NB4 (cell line): Measurements from ENCODE around the gene BTG2.

ENCODE experiments used
- DNase-seq: peaks from one replicate; pipeline ENCODE4 v3.0.0; 2010; ENCODE audit warnings: low read depth
- H3K4me3 ChIP-seq: one replicate; pipeline ENCODE4 v1.5.1; 2011; ENCODE audit warnings: mild to moderate bottlenecking, low read depth, low read length, moderate library complexity
- MYC ChIP-seq: IDR thresholded peaks from 2 replicates; pipeline ENCODE4 v1.6.1; 2011; ENCODE audit warnings: low read depth, low read length
- POLR2A ChIP-seq: IDR thresholded peaks from 2 replicates; pipeline ENCODE4 v1.6.1; 2011; ENCODE audit warnings: mild to moderate bottlenecking; ENCODE audit not compliant: insufficient read length; ENCODE audit errors: extremely low read depth
- TF ChIP-seq, protein P1 (sequence below): IDR thresholded peaks from 2 replicates; pipeline ENCODE4 v1.6.1; 2011; ENCODE audit warnings: low read depth, low read length
- TF ChIP-seq, protein P2 (sequence below): IDR thresholded peaks from one replicate; pipeline ENCODE4 v1.5.1; 2012; ENCODE audit warnings: low read depth, low read length

Gene BTG2

DNA sequence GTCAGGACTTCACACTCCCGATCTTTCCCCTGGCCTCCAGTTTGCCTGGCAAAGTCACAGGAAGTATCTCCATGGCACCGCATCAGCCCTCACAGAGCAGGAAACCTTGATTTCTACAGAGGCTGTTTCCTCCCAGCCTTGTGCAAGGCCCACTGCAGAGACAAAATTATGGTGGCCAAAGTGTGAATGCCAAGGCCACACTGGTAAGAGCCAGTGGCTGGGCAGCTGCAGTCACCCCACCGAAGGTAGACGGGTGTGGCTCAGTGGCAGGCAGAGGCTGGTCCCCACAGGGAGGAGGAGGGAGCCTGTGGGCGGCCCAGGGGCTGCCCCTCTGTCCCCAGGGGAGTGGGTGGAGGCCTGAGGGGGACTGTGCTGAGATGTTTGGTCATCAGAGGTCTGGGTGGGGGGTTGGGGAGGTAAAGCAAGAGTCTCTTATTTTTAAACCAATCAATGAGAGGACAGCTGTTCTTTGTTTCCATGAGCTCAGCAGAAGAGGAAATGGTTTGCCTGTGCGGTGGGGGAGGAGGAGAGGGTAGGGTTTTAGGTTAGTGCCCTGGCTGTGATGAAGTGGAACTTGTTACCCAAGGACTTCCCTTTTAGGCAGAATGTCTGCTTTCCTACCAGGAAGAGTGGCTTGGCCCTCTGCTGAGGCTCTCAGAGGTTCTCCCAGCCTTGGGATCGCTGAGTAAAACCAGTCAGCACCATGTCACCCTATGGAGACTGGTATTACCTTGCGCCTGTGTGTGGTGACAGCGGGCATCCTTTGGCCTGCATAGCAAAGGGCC is 18.0 kb upstream of the BTG2 start:
- no peak for TF ChIP-seq POLR2A
- TF ChIP-seq MYC: no peak
- TF ChIP-seq, protein P1, sequence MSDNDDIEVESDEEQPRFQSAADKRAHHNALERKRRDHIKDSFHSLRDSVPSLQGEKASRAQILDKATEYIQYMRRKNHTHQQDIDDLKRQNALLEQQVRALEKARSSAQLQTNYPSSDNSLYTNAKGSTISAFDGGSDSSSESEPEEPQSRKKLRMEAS: 0 out of 2 replicates have a peak, but pooled peaks have one; percentile 11
- H3K4me3 ChIP-seq: no peak overlapping the region

DNA sequence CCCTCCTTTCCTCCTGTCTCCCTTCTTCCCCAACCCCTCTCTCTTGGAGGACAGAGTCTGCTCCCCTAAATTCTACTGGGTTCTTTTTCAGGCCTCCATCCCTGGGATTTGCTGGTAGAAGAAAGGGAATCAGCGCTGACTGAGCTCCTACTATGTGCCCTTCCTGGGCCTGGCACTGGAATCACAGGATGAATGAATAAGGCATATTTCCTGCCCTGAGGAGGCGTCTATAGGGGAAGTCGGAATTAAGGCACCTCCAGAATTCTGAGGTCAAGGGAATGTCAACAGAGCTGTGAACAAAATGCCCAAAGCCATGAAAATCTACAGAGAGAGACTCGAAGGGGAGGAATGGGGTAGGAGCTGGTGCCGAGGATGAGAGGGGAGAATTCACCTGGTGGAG is 17.4 kb upstream of the BTG2 start:
- TF ChIP-seq, protein P1: no peak
- no peak for TF ChIP-seq MYC
- no peak for TF ChIP-seq POLR2A
- TF ChIP-seq, protein P2, sequence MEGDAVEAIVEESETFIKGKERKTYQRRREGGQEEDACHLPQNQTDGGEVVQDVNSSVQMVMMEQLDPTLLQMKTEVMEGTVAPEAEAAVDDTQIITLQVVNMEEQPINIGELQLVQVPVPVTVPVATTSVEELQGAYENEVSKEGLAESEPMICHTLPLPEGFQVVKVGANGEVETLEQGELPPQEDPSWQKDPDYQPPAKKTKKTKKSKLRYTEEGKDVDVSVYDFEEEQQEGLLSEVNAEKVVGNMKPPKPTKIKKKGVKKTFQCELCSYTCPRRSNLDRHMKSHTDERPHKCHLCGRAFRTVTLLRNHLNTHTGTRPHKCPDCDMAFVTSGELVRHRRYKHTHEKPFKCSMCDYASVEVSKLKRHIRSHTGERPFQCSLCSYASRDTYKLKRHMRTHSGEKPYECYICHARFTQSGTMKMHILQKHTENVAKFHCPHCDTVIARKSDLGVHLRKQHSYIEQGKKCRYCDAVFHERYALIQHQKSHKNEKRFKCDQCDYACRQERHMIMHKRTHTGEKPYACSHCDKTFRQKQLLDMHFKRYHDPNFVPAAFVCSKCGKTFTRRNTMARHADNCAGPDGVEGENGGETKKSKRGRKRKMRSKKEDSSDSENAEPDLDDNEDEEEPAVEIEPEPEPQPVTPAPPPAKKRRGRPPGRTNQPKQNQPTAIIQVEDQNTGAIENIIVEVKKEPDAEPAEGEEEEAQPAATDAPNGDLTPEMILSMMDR: no peak
- no peak overlapping the region for H3K4me3 ChIP-seq
- no peak for DNase-seq

More for the DNA sequence above, 18.0 kb upstream of the BTG2 start:
- DNase-seq: peak; percentile 97

DNA sequence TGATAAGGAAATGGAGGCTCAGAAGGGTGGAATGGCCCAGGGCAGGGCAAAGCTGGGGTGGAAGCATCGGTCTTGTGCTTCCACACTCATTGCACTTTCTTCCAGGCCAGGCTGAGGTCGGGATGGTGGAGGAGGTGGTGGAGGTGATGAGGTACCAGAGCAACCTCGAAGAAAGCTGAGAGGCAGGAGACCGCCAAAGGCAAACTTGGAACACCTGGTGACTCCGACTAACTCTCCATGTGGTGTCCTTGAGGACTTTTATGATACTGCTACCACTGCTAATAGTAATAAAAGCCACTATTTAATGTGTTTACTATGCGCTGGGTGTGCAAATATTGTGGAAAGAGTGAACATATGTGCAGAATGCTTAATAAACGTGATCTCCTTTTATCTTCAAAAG is 16.9 kb upstream of the BTG2 start:
- no peak overlapping the region for H3K4me3 ChIP-seq
- TF ChIP-seq POLR2A (no peak), MYC (no peak)
- TF ChIP-seq, protein P2: no peak
- TF ChIP-seq, protein P1: no peak
- no peak for DNase-seq

DNA sequence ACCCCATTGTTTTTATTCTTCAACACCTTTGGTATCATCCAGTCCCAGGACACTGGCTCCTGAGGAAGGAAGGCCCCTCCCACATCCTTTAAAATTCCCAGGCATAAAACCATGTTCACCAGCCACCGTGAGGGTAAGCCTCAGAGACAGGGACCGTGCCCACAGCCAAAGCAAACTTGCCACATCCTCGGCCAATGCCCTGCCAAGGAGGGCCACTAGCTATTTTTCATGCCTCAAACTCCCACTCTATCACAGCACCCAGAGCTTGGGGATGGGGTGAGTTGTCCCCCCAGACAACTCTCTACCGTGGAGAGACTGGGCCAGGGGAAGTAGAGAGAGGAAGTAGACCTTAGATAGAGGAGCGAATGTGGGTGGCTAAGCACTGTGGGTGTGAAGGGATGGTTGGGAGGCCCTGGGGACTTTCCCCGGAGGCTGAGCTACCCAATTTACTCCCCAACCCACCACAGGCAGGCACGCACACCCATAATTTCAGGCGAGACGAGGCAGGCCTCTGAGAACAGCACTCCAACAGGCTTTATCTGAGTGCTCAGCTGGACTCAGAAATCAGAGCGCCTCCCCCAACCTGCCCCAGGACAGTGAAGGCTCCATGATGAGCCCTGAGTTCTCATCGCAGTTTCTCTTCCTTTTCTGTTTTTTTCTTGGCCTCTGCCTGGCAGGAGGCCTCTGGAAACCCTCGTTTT is 15.9 kb upstream of the BTG2 start:
- peak; percentile 93 for DNase-seq
- TF ChIP-seq, protein P1: no peak
- TF ChIP-seq, protein P2: no peak
- no peak for TF ChIP-seq POLR2A
- TF ChIP-seq MYC: no peak
- no peak overlapping the region for H3K4me3 ChIP-seq

DNA sequence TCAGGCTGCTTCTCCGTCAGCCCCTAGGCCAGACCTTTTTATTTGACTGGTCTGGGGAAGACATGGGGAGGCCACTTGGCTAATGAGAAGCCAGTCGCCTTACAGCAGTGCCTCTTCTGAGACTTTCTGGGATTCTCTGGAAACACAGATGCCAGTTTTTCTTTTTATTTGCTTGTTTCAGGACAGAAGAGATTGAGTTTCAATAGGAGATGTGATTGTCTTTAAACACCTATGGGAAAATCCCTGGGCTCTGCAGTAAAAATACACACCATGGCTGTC is 15.4 kb upstream of the BTG2 start:
- DNase-seq: no peak
- TF ChIP-seq, protein P2: no peak
- TF ChIP-seq, protein P1: no peak
- TF ChIP-seq POLR2A (no peak), MYC (no peak)
- no peak overlapping the region for H3K4me3 ChIP-seq
